Activated CD4-positive, alpha-beta T cell treated with anti-CD3 and anti-CD28 coated beads, Interleukin-2, amount 50 U/mL, for 24 hours (primary cell): Measurements from ENCODE around the gene SLC25A40.
"Not testable (repeated sequence)": the region's sequence is repeated elsewhere in the genome, so short reads cannot be mapped to it uniquely, and the experiment has no call there.

Experiments used
- DNase-seq, 2 donors: peaks; one replicate each; pipeline ENCODE4 v3.0.0-alpha.2; 2020; ENCODE audit warnings: low read depth in 1 of 2, low spot score in 1 of 2

SLC25A40 gene

DNA sequence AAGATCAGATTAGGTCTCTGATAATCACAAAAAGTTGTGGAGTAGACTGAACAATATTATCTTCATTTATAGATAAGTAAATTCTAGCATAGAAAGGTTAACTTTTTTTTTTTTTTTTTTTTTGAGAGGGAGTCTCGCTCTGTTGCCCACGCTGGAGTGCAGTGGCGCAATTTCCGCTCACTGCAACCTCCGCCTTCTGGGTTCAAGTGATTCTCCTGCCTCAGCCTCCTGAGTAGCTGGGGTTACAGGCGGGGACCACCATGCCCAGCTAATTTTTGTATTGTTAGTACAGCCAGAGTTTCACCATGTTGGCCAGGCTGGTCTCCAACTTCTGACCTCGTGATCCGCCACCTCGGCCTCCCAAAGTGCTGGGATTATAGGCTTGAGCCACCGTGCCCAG is 2.8 kb downstream of the SLC25A40 start:
- DNase-seq: not testable (repeated sequence)

DNA sequence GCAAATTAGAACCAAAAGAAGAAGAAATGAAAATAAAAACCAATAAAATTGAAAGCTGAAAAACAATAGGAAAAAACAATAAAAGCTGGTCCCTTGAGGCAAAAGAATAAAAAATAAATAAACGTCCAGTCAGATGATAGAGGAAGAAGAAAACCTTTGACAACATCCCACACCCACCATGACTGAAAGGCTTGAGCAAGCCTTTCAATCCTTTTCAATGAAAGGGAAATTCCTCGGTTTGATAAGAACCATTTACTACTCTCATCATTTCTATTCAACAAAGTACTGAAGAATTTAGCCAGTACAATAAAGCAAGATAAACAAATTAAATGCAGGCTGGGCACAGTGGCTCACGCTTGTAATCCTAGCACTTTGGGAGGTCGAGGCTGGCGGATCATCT is 3.8 kb downstream of the SLC25A40 start:
- DNase-seq: no peak

DNA sequence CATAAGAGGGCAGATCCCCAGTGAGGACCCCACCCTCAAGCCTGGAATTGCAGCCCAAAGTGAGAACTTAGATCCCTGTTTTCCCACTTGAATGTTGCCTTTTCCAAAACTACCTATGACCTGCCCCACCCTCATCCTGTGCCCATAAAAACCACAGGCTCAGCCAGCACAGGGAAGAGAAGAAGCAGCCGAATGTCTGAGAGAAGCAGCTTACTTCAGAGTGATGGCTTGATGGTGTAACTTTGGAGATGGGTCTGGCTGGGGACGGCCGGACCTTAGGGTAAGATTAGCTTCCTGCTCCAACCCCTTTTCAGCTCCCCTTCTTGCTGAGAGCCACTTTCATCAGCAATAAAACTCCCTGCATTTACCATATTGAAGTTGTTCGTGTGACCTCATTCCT is 5.7 kb downstream of the SLC25A40 start:
- DNase-seq: no peak

DNA sequence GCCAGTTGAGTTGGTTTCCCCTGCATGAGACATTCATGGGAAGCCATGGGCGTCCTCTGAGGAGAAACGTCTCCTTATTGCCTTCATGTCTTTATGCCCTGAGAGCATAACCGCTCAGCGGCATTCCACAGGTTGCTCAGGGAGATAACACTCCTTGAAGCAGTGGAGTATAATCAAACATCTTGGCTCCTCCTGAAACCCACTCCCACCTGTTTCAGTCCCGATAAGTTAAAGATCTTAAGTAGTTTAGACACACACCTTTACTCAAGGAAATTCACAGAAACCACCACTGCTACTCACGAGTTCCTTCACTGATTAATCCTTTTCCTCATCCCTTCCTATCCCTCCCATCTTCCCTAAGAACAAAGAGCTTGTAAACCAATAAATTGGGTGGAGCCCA is 9.6 kb downstream of the SLC25A40 start:
- DNase-seq: not testable (repeated sequence)

DNA sequence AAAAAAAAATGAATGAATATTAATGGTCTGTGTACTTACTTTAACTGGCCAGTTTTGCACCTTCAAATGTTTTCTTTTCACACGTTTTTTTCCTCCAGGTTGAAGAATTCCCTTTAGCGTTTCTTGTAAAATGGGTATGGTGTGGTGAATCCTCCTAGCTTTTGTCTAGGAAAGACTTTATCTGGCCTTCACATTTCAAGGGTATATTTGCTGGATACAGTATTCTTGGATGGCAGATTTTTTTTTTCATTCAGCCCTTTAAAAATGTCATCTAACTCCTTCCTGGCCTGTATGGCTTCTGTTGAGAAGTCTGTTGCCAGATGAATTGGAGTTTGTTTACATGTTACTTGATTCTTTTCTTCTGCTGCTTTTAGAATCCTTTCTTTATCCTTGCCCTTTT is 10.1 kb downstream of the SLC25A40 start:
- DNase-seq: no peak

DNA sequence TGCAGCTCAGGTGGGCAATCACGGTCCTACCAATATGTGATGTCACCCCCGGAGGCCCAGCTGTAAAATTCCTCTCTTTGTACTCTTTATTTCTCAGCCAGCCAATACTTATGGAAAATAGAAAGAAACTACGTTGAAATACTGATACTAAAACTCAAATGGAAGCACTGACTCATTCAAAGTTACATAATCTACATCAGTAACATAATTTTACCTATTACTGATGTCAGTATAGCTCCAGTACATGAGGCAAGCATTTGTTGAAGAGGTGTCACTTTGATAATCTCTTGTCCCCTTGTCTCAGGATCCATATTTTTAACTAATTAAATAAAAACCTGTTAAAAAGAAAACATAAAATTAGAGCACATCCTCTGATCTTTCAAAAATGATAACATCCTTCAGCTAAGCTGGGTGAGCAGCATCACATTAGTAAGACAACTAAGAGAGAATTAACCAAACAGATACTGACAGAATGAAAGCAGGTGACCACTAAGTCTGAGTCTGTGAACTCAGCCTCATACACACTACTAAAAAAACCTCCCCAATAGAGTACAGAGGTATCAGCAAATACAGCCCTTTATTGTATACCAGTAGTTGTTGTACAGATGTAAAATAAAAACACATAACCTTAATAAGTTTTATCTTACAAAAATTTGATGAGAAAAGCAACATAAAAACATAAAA is 17.6 kb downstream of the SLC25A40 start:
- DNase-seq: no peak

DNA sequence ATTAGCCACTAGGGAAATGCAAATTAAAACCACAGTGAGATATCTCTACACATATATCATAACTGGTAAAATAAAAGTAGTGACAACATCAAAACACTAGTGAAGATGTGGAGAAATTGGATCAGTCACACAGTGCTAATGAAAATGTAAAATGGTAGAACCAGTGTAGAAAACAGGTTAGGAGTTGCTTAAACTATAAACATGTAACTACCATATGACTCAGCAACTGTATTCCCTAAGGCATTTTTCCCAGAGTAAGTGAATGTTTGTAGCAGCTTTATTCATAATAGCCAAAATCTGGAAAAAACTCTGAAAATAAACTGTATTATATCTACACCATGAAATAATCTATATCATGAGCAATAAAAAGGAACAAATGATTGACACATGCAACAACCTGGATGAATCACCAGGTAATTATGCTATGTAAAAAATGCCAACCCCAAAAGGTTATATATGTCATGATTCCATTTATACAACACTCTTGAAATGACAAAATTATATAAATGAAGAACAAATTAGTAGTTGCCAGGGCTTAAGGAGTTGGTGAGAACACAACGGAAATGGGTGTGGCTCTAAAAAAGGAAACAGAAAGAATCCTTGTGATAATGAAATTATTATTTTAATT is 22.8 kb downstream of the SLC25A40 start:
- DNase-seq: no peak

DNA sequence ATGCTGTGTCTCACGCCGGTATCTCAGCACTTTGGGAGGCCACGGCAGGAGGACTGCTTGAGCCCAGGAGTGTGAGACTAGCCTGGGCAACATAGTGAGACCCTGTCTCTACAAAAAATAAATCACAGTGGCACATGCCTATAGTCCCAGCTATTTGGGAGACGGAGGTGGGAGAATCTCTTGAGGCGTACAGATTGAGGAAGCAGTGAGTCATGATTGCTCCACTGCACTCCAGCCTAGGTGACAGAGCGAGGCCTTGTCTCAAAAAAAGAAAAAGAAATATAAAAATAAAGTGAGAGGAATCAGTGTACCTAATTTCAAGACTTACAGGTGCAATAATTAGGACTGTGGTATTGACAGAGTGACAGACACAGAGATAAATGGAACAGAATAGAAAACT is 23.9 kb downstream of the SLC25A40 start:
- no peak for DNase-seq

DNA sequence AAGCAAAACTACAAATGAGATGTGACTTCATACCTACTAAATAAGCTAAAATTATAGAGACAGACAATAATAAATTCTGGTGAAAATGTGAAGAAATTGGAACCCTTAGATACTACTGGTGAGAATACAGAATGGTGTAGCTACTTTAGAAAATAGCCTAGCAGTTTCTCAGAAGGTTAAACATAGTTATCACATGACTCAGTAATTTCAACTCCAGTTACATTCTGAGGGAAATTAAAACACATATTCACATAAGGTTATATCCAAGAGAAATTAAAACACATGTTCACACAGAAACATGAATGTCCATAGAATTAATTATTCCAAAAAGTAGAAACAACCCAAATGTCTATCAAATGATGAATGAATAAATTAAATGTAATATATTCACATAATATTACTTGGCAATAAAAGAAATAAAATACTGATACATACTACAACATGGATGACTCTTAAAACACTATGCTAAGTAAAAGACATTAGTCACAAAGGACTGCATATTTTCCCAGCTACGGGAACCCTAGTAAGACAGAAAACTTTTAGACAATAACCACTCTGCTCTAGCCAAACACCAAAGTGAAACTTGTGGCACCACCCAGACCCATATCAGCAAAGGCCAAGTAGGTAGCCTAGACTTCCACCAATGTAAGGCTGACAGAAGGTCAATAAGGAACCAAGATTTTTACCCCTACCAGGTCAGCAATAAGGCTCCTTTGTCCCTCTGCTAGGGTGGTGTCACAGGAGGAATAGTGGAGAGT is 25.1 kb downstream of the SLC25A40 start:
- DNase-seq: no peak

DNA sequence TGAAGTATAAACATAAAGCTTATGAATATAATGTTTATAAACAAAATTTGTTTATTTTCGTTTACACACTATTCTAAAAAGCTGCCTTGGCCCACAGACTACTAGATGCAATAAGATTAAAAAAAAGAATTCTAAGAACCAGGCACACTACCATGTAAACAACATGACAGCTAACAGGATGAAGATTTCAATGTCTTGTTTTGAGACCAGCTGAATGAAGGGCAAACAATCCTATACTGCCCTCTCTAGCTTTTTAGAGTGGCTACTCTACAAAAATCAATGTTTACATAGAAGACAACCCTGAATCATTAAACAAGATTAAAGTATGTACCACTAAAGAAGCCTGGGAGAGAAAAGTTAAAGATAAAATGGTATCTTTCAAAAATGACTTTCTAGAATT is 38.6 kb downstream of the SLC25A40 start:
- DNase-seq: no peak

DNA sequence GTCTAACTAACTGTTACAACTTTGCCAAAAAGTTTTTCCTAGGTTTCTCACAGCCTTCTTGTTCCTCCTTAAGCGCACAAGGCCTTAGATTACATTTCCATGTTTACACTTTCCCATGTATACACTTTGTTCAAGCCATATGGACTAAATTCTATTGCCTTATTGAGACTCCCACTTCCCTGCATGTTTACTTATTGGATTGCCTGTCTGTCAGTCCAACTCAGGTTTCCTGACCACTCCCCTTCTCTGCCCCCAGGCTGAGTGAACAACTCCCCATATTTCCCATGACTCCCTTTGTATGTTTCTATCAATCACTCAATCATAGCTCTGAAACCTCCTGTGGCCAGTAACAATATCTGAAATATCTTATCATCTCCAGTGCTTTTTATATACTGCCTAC is 43.0 kb downstream of the SLC25A40 start:
- no peak for DNase-seq

DNA sequence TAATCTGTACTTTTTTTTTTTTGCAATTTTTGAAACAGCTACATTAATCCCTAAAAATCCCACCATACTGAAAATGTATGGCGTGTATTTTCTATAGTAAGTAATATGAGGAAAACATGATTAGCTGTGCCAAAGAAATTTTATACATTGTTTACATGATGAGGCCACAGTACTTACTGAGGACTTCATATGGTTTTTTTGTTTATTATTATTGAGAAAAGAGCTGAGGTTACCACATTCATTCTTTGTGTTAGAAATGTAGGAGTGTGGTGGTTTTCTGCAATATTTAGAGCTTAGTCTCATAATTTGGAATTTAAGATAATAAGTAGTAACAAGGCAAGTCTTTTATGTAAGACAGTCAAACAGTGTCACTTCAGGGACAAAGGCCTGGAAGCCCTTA is 45.1 kb downstream of the SLC25A40 start:
- no peak for DNase-seq

DNA sequence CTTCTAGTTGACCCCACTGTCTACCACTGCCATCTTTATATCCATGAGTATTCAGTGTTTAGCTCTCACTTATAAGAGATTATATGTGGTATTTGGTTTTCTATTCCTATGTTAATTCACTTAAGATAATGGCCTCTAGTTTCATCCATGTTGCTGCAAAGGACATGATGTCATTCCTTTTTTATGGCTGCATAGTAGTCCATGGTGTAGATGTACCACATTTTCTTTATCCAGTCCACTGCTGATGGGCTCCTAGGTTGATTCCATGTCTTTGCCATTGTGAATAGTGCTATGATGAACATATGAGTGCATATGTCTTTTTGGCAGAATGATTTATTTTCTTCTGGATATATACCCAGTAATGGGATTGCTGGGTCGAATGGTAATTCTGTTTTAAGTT is 47.8 kb downstream of the SLC25A40 start:
- DNase-seq: not testable (repeated sequence)

DNA sequence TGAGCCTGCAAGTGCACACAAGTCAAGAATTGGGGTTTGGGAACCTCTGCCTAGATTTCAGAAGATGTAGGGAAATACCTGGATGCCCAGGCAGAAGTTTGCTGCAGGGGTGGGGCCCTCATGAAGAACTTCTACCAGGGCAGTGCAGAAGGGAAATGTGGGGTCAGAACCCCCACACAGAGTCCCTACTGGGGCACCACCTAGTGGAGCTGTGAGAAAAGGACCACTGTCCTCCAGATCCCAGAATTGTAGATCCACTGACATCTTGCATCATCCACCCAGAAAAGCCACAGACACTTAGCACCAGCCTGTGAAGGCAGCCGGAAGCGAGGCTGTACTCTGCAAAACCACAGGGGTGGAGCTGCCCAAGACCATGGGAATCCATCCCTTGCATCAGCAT is 50.8 kb downstream of the SLC25A40 start:
- DNase-seq: not testable (repeated sequence)

DNA sequence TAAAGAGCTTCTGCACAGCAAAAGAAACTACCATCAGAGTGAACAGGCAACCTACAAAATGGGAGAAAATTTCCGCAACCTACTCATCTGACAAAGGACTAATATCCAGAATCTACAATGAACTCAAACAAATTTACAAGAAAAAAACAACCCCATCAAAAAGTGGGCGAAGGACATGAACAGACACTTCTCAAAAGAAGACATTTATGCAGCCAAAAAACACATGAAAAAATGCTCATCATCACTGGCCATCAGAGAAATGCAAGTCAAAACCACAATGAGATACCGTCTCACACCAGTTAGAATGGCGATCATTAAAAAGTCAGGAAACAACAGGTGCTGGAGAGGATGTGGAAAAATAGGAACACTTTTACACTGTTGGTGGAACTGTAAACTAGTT is 54.1 kb downstream of the SLC25A40 start:
- DNase-seq: not testable (repeated sequence)

DNA sequence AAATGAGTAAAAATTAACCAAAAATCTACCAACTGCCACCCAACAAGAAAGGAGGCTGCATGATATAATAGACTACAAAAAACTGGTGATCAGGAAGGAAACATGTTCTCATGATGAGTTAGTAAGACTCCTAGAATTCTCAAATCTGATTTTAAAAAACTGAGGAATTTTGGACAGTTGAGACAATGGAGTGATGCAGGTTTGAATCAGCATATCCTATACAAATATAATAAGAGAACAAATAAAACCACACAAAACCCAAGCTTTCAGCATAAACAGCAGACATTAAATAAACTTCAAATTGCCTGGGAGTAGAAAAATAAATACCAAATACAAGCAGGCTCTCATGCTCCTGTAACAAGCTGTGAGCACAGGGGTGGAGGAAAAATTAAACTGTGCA is 57.8 kb downstream of the SLC25A40 start:
- DNase-seq: no peak

DNA sequence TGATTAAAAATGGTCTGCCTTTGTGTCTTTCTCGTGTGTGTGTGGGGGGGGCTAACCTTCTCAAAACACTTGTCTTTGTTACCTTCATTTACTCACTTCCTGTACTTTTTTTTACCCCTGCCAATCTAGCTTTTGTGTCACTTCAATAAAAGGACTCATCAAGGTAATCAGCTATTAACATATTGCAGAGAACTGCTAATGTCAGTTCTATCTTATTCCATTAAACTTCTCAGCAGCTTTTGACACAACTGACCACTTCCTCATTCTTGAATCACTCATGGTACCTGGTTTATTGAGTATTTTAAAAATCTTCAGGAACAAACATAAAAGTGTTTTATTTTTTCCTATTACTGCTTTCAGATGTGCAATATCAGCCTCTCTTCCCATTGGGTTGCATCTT is 59.8 kb downstream of the SLC25A40 start:
- no peak for DNase-seq

DNA sequence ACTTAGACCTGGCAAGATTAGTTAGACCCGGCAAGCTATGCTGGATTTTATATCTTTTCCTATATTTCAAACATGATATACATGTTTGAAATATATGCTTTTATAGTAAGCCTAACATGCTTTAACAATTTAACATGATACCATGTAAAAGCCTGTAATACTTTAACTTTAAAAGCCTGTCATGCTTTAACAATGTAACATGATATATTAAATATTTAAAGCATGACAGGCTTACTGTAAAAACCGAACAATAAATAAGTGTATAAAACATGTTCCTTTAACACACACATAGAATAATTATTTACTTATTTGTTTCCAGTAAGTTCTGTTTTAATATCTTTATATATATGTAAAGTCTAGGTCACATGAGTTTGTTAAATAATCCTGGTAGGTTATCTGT is 65.4 kb downstream of the SLC25A40 start:
- DNase-seq: no peak

DNA sequence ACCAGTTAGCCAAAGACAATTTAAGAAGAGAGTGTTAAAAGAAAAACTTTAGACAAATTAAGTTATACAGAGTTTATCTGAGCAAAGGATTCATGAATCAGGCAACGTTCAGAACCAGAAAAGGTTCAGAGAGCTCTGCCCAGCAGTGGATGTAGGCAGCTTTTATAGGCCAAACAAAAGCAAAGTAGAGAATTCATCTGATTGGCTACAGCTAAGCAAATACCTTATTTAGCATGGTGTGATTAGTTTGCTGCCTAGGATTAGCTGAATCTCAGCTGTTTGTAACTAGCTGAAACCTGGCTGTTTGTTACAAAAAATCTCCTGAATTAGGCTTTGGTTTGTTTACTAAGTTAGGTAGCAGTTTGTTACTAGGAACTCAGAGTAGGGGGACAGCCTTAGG is 66.0 kb downstream of the SLC25A40 start:
- no peak for DNase-seq

DNA sequence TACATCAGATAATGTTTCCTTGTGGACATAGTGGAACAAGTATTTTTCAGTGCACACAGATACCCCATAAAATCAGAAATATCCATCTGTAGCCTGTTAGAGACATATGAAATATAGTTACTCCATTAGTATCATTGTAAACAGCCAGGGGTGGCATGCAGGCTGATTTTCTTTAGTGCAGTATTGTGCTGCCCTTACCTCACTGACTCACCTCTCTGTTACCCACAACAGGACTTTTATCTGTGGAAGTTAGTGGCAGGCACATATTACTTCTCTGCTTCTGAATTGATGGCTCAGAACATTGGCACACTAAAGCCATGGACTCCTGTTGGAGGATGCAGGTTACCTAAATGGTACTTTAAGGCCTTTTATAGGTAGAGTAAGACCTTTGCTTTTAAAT is 70.0 kb downstream of the SLC25A40 start:
- no peak for DNase-seq

DNA sequence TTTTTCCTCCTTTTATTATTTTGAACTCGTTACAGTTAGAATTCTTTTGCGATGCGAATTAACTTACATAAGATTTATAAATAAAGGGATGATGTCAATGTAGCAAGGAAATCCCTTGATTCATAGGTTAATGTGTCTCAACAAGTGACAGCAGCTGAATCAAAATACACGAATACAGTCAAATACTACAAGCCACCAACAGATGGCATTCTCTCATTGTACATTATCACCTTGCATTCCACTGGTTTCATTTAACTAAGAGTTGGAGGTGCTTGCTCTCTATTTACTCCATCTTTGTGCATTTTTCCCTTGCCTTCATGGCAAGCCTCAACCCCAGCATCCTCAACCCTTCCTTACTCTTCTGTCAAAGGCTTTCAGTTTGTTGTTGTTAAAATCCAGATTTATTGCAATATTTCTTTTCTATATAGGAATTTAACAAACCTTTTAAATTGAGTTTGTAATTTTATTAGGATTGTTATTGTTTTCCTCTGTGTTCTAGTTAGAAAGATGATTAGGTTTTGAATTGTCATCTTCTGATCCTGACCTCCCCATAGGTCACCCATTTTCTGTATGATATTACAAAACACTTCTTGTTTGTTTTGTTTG is 78.3 kb downstream of the SLC25A40 start:
- no peak for DNase-seq

DNA sequence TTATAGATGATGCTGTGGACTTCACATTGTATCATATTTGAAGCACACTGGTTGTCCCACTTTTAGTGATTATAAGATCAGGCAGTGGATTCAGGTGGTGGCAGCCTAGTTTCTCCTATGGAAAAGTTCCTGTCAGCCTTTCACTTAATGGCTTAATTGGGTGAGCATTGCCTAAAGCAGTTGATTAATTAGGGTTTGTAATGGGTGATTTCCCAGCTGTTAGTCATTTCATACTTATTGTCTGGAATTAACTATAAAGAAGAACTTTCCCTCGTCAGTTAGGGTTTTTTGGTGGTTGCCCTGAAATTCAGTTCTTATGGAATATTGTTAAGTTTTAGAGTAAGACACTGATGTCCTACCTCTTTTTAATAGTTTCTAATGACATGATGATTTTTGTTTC is 78.8 kb downstream of the SLC25A40 start:
- DNase-seq: no peak
